GM19395 (cell line): ENCODE data around the gene ACIN1.

Experiments
- ATAC-seq: cut with Tn5 transposase; IDR thresholded peaks from one replicate; pipeline ENCODE4 v1.9.1; 2021; ENCODE audit warnings: mild to moderate bottlenecking, moderate library complexity; ENCODE audit not compliant: unreplicated experiment

Gene ACIN1

DNA sequence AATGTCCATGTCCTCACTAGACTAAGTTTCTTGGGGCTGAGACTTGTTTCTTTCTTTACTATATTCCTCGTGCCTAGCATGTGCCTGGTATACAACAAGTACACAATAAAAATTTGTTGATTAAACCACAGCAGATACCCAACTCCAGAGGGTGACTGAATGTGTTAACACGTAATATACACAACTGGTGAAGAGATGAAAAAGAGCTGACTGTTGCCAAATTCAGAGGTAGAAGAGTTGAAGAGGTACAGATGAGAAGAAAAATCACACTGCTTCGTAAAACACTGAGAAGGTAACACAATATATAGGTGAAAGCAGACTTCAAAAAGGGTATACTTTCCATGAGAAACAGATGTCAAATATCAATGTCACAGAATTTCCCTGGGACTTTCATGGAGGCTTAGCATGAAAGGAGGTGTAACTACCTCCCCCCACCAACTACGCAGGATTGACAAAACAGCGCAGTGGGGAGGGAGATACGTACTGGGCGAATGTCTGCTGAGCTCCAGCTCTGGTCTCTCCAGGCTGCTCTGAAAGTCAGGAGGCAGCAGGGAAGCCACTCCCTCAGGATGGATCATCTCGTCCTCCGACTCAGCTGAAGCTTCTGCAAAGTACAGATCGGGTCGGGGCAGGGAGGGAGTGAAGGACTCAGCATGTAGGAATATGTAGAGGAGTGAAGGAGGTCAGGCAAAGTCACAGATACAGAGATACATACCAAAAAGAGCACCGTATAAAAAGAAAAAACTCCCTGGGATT lies 5.3 kb downstream of the ACIN1 start:
- no peak for ATAC-seq

DNA sequence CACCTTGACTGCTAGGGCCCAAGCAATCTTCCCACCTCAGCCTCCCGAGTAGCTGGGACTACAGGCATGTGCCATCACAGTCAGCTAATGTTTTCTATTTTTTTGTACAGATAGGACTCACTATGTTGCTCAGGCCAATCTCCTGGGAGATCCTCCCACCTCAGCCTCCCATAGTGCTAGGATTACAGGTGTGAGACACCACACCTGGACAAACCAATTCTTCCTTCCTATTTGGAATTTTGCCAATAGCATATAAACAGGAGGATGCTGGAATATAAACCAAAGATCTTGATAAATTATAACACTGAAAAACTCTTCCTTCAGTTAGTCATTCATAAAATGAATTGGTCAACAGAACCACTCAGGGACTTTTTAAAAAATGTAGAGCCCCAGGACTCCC lies 8.4 kb downstream of the ACIN1 start:
- ATAC-seq, result no peak

DNA sequence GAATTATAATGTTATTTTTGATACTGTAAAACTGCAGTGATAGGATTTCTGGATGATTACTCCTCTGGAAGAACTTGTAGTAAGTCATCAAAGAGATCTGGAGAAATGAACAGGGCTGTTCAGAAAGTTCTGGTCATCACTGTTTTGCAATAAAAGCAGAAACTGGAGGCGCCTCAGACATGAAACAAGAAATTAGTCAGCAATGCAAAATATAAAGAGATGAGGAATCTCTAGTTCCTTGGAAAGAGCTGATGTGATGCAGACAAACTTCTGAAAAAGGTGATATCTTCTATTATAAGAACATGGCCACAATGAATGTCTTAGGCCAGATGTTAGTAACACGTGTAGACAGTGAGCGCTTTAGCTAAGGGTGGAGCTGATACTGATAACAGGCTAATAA lies 9.5 kb downstream of the ACIN1 start:
- ATAC-seq, result no peak

DNA sequence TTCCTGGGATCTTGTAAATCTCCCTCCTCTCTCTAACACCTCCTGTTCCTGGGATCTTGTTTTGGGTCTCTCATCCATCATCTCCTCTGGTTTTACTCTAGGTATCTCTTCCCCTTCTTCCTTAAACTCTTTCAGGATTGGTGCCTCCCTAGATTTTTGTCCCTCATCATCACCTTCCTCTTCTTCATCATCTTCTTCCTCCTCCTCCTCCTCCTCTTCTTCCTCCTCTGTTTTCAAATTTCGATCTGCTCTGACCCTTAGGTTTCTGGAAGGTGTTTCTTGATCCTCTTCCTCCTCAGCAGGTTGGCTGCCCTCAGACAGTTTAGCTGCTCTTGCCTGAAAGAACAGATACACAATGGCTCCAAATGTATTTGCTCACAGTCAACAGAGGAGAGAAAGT lies 14.5 kb downstream of the ACIN1 start:
- no peak for ATAC-seq

DNA sequence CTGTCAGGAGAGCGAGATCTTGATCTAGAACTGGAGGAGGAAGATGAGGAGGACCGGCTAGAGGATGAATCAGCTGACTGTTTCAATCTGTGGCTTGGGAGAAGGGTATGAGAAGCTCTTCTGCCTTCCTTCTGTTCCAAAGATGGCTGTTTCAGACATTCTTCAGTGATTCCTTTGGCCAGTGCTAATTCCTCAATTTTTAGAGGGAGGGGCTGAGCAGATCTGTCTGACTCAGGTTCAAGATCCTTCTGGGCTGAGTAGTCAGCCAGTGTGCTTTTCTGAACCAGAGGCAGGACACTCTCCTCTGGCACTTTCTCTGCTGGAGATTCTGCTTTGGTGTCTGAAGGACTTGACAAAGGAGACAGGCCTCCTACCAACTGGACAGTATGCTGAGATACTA lies 15.2 kb downstream of the ACIN1 start:
- ATAC-seq, result no peak

DNA sequence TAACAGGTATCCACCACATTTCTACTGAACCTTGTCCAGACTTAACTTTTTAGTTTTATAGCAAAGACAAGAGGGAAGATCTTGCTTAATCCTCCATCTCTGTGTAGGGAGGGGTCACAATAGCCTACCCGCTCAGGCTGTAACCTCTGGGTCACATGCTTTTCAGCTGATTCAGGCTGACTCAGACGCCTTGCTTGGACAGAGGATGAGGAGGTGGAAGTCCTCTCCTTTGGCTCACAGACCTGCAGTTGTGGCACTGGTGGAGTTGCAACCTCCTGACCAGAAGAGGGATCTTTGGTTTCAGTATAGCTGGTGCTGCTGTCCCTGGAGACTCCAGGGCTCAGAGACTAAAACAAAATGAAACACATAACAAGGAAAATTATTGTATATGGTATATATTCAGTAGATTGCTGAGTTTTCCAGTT lies 16.2 kb downstream of the ACIN1 start:
- no peak for ATAC-seq

DNA sequence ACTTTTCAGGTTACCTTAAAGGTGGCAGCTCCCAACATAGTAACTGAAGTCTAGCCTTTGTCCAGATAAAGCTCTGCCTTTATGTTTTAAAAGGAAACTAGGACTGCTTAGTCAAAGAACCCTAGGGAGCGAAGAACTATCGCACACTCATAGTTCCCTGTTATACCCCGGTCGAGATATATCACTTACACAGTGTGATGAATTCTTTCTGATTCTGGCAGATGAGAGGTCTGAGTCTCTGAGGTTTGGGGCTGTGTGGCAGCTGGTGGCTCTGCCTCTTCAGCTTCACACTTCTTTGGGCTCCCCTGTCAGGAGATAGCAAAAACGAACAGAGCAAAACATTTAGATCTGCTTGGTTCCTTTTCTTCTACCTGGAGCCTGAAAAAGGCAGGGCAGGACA lies 17.0 kb downstream of the ACIN1 start:
- no peak for ATAC-seq

DNA sequence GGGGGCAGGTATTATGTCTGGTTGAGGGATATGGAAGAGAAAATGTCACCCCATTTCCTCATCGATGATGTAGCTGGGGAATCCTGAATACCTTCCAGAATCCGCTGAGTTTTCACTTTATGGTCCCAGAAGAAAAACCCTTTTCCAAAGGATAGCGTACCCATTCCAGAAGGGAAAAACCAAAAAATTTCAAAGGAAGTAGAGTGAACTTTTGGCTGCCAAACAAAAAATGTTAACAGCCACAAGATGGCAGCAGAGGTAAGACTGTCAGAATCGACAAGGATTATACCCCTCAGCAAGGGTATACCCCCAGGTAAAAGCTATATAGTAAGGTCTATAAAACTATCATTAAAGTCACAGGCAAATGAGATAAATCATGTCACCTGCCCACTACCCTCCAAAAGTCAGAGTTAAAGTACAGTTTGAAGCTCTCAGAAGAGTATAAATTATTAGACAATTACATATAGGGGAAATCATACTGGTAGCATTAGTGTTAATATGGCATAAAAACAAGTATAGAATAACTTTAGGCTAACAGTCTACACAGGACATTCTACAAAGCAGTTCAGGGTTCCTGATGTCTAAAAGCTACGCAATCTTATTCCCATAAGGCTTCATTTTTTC lies 18.0 kb downstream of the ACIN1 start:
- no peak for ATAC-seq

DNA sequence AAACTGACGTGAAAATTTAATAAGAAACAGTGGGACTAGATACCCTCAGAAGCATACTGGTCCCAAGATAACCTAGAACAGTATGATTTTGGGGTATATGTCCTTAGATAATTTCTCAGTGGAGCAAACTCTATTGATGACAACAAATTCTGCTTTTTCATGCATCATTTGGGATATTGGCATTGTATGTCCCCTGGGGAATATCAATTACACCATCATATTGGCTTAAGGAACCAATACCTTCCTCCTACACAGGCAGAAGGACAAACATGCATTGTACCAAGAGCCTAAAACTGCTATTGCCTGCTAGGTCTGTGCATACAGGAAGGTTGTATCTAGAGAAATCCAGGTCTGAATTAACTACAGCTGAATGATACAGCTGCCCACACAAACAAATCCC lies 20.0 kb downstream of the ACIN1 start:
- ATAC-seq, result no peak

DNA sequence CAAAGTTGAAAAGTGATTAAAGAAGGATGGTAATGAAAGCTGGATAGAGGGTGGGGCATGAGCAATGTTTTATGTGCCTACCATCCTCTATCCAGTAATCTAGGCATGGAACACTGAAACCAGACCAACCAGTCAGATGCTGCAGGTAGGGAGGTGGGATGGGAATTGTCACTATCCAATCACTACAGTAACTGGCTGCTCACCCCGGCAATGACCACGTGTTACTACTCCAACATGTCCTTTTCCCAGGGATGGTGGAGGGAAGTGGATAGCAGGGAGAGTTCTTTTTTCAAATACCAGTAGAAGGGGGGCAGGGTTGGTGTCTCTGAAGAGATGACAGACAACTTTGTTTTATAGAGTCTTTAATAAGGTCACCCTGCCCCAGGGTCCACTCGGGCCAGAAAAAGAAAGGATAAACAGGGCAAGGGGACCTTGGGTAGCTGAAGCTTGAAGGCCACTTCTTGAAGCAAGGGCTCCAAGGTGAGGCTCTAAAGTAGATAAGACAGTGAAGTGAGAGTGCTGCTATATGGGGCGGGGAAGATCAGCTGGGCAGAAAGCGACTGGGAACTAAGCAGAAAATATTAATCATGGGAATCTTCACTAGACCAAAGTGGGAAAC lies 22.9 kb downstream of the ACIN1 start:
- ATAC-seq, result no peak

DNA sequence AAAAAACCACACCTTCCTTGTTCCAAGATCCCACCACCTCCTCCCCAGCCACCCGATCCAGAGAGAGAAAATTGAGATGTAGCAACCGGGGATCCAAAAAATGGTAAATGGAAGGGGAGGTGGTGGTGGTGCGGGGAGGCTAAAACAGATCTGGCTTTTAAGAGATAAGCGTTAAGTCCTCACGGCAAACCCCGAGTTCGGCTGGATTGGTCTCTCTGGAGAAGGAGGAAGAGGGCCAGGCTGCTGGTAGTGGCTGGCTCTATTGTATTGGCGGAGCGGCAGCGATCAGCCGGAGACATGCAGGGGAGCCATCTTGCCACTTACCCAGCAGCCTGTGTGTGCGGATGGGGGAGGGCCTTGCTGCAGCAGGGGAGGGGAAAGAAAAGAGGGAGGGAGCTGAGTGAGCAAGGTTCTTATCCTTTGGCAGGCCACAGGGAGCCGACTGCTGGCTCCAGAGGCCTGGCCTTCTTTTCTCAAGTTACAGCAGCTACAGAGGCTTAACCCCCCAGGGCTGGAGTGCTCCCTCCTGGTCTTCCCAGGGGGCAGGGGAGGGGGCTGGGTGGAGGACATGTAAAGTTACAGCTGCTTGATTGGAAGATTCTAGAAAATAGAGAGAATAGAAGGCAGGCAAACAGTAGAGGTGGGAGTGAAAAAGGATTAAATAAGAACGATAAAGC lies 23.6 kb downstream of the ACIN1 start:
- ATAC-seq, result peak; percentile 86

DNA sequence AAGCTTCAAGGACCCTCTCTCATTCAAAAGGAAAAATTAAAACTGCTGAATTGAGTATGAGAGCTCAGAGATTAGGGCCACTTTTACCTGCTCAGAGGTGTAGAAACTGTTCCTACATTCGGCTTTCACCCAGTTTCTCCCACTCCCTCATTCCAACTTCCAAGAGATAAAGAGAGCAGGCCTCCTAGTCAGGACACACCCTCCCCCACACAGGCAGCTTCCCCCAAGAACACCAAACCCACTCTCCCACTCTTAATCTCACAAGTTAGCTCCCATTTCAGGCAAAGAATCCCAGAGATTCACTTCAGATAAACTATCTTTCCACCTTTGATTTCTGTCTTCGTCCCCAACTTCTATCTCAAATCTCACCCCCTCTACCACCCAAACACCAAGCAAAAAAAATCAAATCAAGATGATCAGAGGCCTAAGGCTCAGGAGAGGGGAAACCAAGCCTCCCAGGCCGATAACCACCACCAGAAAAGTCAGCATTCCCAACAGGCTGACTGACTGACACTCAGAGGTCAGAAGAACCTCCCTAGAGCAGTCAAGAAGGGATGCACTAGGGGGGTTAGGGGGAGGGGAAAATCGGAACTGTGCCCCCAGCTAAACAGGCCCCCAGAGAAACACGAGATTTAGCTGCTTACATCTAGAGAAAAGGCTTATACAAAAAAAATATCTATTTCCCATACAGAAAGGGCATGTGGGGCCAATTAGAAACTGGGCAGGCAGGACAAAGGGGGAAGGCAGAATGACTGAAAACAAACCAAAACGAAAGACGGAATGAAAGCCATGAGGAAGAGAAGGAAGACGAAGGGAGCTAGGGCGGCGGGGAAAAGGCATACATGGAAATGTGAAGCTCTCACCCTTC lies 24.4 kb downstream of the ACIN1 start:
- no peak for ATAC-seq

DNA sequence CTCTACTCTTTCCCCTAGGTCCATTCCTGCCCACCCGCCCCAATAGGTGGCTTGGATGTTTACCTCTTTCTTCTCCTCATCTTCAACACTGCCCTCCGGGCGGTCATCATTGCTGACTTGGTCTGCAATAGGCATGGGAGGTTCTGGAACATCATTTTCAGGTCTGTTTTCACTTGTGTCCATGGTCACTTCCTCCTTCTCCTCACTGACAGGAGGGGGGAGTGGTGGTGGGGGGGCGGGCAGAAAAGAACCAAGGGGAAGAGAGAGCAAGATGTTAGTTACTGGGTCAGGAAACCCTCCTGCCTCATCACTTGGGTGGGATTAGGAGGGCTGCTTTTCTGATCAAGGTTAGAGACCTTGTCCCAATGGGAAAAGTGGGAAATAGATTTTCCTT lies 25.5 kb downstream of the ACIN1 start:
- no peak for ATAC-seq

DNA sequence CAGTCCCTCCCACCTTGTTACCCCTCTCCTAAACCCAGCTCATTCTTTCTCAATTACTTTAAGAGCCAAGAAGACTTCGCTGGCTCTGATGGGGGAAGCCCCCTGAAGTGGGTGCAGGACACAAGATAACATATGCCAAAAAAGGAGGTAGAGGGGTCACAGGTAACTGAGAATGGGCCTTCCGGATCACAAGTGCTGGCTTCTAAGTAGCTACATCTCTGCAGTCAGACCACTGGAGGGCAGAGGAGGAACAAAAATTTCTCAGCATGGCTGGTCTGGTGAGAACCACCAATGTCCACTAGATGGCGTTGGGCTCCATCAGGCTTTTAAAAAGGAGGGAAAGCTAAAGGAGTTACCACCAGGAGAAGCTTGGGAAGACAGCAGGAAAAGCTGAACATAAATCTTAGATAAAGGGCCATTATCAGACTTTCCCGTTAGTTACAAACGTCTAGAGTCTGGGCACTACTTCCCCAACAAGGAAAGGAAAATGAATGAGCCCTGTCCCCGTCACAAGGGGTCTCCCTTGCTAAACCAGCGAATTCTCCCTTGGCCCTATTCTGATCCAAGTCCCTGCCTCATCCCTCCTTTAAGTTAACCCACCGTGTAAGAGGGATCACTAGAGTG lies 26.0 kb downstream of the ACIN1 start:
- no peak for ATAC-seq

DNA sequence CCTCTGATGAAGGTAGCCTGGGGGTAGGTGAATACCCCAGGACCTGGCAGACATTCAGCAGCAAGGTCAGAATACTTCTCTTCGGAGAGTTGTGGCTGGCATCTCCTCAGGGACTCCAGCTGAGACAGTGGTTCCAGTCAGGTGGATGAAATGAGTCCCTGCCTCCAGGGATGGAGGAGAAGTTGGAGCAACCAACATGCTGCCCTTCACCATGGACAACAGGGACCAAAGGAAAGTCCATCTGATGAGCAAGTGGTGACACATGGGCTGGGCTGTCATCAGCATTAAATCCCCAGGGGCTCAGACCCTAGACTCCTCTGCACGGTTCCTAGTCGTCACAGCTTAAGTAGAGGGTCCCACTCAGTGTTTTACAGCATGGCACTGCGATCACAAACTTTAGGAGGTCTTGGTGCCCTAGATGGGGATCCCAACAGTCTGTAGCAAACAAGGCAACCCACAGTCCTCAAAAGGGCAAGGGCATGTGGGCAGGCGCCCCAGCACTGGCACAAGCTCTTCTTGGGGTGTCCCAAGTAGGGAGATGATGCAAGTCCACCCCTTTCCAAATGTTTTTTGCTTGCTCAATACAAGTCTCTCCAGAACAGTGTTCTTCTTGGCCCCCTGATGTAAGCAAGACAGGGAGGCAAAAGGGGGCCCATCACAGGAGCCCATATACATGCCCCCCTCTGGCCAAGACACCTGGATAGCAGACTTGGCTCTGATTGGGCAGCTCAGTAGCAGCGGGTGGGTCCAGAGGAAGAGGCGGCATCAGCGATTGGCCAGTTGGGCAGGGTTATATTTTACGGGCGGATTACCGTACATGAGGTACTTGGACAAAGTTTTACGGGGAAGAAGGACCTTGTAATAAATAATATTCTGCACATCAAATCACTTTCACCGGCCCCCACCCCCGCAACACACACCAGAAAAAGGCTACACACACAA lies 26.8 kb downstream of the ACIN1 start:
- ATAC-seq, result no peak

DNA sequence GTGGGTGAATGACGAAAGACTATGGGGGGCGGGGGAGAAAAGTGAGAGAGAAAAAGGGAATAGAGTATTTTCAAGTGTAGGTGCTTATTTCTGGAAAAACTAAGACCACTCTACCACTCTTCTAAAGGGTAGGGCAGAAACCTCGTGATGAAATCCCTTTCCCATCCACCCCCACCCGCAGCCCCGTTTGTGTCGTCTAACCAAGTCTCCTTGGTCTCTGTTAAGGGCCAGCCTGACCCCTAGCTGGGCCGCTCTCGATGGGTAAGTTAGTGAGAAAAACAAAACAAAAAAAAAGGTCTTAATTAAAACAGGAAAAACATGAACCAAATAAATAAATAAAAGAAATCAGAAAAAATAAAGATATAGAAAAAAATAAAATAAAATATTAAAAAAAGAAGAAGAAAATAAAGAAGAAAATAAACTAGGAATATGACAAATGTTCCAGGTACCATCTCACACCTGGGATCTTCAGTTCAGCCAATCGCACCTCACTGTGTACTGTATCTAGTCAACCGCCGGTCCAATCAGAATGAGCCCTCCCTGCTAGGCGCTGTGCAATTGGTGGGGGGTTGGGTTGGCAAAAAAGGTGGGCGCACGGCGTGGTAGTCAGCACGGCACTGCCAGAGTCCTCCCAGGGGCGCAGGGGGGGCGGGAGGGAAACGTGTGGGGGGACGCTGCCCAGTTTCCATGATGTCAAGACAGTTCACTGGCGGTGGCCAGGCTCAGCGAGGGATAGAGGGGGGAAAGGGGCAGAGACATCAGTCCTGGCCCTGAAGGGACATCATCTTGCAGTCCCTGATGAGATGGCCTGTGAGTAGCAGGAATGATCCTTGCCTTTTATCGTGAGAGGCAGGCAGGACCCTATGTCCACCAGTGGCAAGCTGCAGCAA lies 27.8 kb downstream of the ACIN1 start:
- no peak for ATAC-seq

DNA sequence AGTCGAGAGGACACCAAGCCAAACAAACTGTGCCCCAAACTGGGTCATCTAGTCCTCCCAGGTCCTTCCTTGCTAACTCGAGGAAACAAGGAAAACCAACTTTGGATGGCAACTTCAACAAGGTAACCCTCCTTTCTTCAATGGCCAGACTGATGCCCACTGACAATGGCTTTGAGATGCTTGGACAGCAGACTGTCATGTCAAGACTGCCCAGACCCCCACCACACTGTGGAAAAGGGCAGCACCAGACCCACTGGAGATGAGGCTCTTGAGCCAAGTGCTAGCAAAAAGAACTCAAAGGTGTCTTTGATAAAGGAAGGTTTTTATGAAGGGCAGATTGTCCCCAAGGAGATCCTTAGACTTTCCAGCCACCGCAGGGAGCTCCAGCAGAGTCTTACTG lies 28.6 kb downstream of the ACIN1 start:
- no peak for ATAC-seq

DNA sequence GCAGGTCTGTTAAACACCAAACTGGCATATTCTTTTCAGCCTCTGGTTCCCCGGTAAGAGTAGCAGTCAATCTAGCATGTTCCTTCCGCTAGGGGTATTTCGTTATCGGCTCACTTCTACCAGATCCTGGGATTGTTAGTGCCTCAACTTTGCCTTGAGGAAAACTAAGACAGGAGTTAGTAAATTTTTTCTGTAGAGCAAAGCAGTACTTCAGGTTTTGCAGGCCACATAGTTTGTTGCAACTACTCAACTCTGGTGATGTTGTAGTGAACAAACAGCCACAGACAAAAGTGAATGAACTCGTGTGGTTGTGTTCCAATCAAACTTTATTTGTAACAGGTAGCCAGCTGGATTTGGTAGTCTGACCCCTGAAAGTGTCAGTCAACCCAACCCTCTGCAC lies 31.3 kb downstream of the ACIN1 start:
- ATAC-seq, result no peak
